Gastroesophageal sphincter (tissue), 3 donors: ENCODE results near the gene EFCAB5.
"Not testable (repeated sequence)": the region's sequence is repeated elsewhere in the genome, so short reads cannot be mapped to it uniquely, and the experiment has no call there.

Experiments
- CTCF ChIP-seq, 4 experiments: fragments of 200-600 bp in 2 of 4; fragments of 450-650 bp in 2 of 4; sonication (generic) in 1 of 4; IDR thresholded peaks; one replicate each; pipeline ENCODE4 v1.5.1; 2017 to 2019; ENCODE audit warnings: antibody characterized with exemption in 4 of 4, mild to moderate bottlenecking in 2 of 4, moderate library complexity in 2 of 4
- EP300 ChIP-seq: sonication (generic); formaldehyde crosslinking; IDR thresholded peaks from one replicate; pipeline ENCODE4 v1.6.1; 2017; ENCODE audit warnings: antibody characterized with exemption, mild to moderate bottlenecking
- POLR2A ChIP-seq, 2 donors: fragments of 450-650 bp; IDR thresholded peaks; one replicate each; pipeline ENCODE4 v1.6.1; 2017; ENCODE audit warnings: antibody characterized with exemption in 2 of 2, mild to moderate bottlenecking in 2 of 2, moderate library complexity in 1 of 2
- POLR2AphosphoS5 ChIP-seq: sonication (generic); formaldehyde crosslinking; IDR thresholded peaks from one replicate; pipeline ENCODE4 v1.6.1; 2017; ENCODE audit warnings: antibody characterized with exemption

DNA sequence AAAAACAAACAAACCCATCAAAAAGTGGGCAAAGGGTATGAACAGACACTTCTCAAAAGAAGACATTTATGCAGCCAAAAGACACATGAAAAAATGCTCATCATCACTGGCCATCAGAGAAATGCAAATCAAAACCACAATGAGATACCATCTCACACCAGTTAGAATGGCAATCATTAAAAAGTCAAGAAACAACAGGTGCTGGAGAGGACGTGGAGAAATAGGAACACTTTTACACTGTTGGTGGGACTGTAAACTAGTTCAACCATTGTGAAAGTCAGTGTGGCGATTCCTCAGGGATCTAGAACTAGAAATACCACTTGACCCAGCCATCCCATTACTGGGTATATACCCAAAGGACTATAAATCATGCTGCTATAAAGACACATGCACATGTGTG lies 83.9 kb downstream of the EFCAB5 start:
- TF ChIP-seq CTCF (IDR thresholded peaks at IDR 0.05); POLR2A (IDR thresholded peaks at IDR 0.05); EP300; POLR2AphosphoS5: not testable (repeated sequence)
